NCI-H2107 treated with DMSO at 0.1 percent for 48 hours (cell line): ENCODE measurements around the gene AATK.

Experiments used
- DNase-seq: peaks from one replicate; lab custom pipeline; 2025; ENCODE audit not compliant: unreplicated experiment; lab: John Stamatoyannopoulos, UW

Gene AATK

DNA sequence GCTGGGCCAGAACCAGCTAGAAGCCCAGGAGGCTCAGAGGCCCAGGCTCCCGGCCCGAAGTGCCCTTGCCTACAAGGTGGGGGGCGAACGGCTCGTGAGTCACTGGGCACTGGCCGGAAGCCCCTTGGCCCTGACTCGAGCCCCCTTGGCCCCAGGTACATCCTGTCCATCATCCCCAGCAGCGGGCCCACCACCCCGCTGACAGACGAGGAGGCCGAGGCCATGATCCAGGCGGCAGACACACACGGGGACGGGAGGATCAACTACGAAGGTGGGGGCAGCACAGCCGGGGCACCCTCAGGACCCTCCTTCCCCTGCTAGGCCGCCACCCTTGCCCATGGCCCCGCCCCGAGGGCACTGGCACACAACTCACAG lies 15.8 kb upstream of the AATK start:
- no peak for DNase-seq

DNA sequence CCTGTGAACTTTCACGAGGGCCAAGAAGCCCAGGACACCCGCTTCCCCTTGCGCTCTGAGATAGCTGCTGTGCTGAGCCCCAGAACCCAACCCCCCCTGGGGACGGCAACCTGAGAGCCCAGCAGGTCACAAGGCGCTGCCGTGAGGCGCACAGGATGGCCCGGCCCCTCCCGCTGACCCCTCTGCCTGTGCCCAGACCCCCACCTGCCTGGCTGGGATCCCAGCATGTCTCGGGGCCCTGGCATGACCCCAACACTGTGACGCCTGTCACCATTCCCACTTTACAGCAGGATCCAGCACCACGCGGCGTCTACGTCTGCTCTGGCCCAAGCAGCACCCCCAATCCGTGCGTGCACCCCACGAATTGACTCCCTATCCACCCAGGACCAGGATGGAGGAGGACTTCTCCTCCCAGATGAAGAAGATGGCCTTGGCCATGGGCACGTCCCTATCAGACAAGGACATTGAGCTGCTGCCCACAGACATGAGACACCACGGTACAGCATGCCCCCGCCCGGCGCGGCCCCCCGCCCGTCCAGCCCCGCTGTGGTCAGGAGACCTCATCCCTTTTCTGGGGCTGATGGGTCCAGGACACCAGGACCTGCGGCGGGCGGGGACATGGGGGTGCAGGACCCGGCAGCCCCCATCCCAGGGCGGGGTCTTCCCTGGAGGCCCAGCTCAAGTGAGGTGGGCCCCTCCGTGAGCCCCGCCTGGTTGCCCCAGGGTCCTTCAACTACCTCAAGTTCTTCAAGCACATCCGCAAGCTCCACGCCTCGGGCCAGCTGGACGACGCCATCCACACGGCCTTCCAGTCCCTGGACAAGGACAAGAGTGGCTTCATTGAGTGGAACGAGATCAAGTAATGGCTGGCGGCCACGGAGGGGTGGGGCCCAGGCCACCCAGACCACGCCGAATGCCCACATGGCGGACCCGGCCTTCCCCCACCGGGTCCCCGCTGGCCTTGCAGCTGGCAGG lies 15.1 kb upstream of the AATK start:
- no peak for DNase-seq

- DNase-seq: no peak
Observed at GRCh38 chr17:81179861-81180260, 13.8 kb upstream of the AATK start.

DNA sequence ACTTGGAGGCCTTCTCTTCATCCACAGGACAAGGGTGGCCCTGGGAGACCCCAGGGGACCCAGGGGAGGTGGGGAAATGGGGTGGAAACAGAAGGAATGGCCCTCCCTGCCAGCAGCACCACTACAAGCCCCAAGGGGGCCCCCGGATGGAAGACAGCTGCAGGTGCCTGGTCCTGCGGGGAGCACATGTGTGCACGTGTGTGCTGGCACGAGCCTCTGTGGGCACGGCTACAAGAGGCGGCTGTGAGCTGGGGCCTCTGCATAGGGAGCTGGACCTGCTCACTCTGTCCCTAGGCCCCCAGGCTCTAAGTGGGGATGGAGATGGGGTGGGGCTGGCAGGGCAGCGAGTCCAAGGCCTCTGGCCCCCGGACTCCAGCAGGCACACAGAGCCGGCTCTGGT lies 13.2 kb upstream of the AATK start:
- DNase-seq: no peak

DNA sequence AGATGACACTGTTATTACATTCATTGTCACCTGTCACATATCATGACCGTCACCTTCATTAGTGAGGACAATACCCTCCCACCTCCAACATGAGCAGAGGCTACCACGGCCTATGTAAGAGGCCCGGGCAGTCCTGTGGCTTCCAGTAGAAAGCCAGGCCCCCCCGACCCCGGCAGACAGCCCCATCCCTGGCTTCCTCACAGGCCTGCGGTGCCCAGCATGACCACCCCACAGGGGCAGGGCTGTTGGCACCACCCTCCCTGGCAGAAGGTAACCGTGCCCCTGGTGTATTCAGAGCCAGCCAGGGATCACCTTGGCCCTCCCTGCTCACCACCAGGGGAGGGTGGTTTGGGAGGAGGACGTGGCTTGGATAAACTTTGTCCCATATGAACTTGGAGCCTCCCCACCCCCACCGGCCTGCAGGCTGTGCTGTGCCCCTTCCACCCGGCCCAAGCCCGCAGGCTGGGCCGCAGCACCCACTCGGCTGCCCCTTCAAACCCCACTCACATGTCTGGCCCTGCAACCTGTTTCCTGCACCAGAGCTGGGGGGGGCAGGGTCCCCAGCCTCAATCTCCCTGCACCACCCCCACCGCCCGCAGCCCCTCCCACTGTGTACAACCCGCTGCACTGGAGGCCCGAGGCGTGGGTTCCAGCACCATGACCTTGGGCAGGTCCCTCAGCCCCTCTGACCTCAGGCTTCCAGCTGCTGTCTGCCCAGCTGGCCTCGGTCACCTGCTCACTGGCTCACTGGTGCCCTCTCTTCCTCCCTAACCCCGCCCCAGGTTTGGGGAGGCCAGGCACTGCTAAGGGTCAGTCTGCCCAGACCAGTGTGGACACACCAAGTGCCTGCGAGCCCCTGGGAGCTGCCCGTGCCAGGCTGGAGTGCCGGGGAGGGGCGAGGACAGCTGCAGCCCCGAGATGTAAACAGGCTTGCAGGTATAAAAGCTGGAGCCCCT lies 12.4 kb upstream of the AATK start:
- DNase-seq: no peak

- no peak for DNase-seq
Observed at GRCh38 chr17:81176666-81177065, 10.6 kb upstream of the AATK start.

- no peak for DNase-seq
Observed at GRCh38 chr17:81173762-81174155, 7.7 kb upstream of the AATK start.

- no peak for DNase-seq
Observed at GRCh38 chr17:81173052-81173761, 7.2 kb upstream of the AATK start.

- DNase-seq: no peak
Observed at GRCh38 chr17:81171941-81172340, 5.9 kb upstream of the AATK start.

GRCh38 chr17:81170727-81171494 lies 4.9 kb upstream of the AATK start:
- DNase-seq: no peak

- no peak for DNase-seq
Observed at GRCh38 chr17:81169870-81170309, 3.9 kb upstream of the AATK start.

- DNase-seq: no peak
Observed at GRCh38 chr17:81167638-81168037, 1.6 kb upstream of the AATK start.

DNA sequence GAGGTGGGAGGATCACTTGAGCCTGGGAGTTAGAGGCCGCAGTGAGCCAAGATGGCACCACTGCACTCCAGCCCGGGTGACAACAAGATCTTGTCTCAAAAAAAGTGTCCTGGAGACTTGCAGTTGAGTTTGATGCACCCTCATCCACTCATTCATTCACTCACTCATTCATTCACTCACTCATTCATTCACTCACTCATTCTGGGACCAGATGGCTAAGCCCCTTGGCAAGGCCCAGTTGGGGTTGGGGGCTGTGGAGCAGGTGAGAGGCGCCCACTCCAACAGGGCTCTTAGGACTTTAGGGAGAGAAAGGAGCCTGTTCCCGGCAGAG lies 1.1 kb upstream of the AATK start:
- no peak for DNase-seq

- DNase-seq: no peak
Observed at GRCh38 chr17:81165246-81166032, 582 bp downstream of the AATK start, which contains the start of gene PVALEF. Gene PVALEF, plus strand, starts transcription at chr17:81165507. Its CDS starts 15,720 bp downstream, at chr17:81181227.

- DNase-seq: peak; percentile 4
Observed at GRCh38 chr17:81164371-81165245, 1.4 kb downstream of the AATK start.

GRCh38 chr17:81163703-81164370 lies 2.2 kb downstream of the AATK start:
- no peak for DNase-seq

DNA sequence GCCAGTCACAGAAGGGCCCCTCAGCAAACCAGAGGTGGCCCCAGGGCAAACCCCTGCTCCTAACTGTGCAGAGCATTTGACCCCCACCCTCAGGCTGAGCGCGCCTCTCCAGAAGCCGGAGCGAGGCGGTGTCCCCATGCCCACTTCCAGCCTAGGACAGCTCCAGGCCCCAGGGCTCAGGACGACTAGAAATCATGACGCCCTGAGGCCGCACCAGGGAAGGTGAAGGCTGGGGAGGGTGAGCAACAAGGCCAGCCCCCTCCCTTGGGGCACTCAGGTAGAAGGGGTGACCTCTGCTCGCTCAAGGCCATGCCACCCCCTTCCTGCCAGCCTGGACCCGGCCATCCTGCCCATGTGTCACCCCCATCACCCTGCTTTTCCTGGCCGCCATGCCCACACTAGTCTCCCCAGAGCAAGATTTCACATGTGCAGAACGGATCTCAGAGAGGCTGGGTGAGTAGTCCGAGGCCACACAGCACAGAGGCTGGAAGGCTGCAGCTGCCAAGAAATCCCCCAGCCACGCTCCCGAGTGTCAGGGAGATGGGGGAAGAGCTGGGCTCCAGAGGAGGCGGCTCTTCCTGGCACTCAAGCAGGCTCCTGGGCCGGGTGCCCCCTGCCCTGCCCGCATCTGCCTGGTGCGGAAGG lies 2.8 kb downstream of the AATK start:
- DNase-seq: no peak

DNA sequence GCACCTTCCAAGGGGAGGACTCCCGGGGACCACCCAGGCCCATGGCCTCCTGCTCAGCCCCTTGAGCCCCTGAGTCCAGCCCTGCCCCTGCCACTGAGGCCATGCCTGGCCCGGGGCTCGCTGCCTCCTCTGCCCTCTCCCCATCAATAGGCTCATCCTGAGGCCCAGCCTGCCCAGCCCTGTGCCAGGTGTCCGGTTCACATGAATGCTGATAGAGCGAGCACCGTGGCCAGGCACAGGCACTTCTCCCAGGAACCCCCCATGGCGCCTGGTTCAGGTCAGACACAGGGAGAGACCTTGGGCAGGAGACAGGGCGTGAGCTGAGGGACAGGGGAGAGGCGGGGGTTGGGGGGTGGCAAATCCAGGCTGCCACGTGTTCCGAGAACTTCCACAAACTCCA lies 3.5 kb downstream of the AATK start:
- DNase-seq: no peak
